Iris pigment epithelial cell (primary cell): ENCODE results near the gene WDR45.

ENCODE experiments used
- DNase-seq: peaks from one replicate; pipeline ENCODE4 v3.0.0-alpha.2; 2011; ENCODE audit warnings: low read depth

WDR45 gene

GRCh38 chrX:49073601-49074575 is 5.8 kb downstream of the WDR45 start, which contains the start of gene PRAF2:
TSS of gene PRAF2 (minus strand) at chrX:49074002. CDS start at chrX:49073987, 15 bp downstream.
- DNase-seq, result peak; percentile 91

GRCh38 chrX:49072712-49073095 is 7.0 kb downstream of the WDR45 start:
- no peak for DNase-seq

- DNase-seq, result peak; percentile 88
Observed at GRCh38 chrX:49071877-49072711, 7.6 kb downstream of the WDR45 start.

GRCh38 chrX:49070988-49071387 is 8.7 kb downstream of the WDR45 start:
- no peak for DNase-seq

GRCh38 chrX:49069038-49069437 is 10.6 kb downstream of the WDR45 start:
- no peak for DNase-seq

GRCh38 chrX:49067285-49068120 is 12.2 kb downstream of the WDR45 start:
- DNase-seq, result no peak

GRCh38 chrX:49066690-49067089 is 13.0 kb downstream of the WDR45 start:
- DNase-seq, result no peak

GRCh38 chrX:49066278-49066677 is 13.4 kb downstream of the WDR45 start:
- no peak for DNase-seq

GRCh38 chrX:49064735-49065134 is 15.0 kb downstream of the WDR45 start:
- DNase-seq, result no peak

- no peak for DNase-seq
Observed at GRCh38 chrX:49064303-49064702, 15.4 kb downstream of the WDR45 start.

- no peak for DNase-seq
Observed at GRCh38 chrX:49063715-49064114, 16.0 kb downstream of the WDR45 start.

GRCh38 chrX:49061916-49062315 is 17.8 kb downstream of the WDR45 start:
- DNase-seq, result no peak

- DNase-seq, result no peak
Observed at GRCh38 chrX:49061490-49061889, 18.2 kb downstream of the WDR45 start.

- DNase-seq, result no peak
Observed at GRCh38 chrX:49060914-49061313, 18.8 kb downstream of the WDR45 start.

GRCh38 chrX:49059681-49060085 is 20.0 kb downstream of the WDR45 start:
- DNase-seq, result no peak

- no peak for DNase-seq
Observed at GRCh38 chrX:49059201-49059600, 20.5 kb downstream of the WDR45 start.

- DNase-seq, result no peak
Observed at GRCh38 chrX:49058794-49059193, 20.9 kb downstream of the WDR45 start, which contains the start of gene CCDC120. TSS of gene CCDC120 (plus strand) at chrX:49058999. CDS start at chrX:49062042, 3,043 bp downstream.

GRCh38 chrX:49054073-49054762 is 25.5 kb downstream of the WDR45 start:
- DNase-seq, result no peak

GRCh38 chrX:49053223-49054072 is 26.2 kb downstream of the WDR45 start:
- DNase-seq, result peak; percentile 45

GRCh38 chrX:49043987-49044281 is 35.8 kb downstream of the WDR45 start:
- DNase-seq, result no peak
